ENCODE results near the gene HDAC8. TPM values are rescaled to one million over a fixed set of nuclear protein-coding genes. Genes with fewer than 3 reads are reported as not detected.

The HDAC8 gene
- total and polyA plus RNA-seq, 9 of the 15 experiments (the other 6 are each of a cell fraction or from before 2014, with no cell fraction given) = 18.9 to 53.8 (median 28.7) TPM

- TF ChIP-seq ETS2 (tag; IDR thresholded peaks at IDR 0.05; ENCODE audit: borderline replicate concordance, poor library complexity, severe bottlenecking) (no peak), TEAD1 (CRISPR knock-in tag; IDR thresholded peaks at IDR 0.05) (no peak), IFI16 (CRISPR knock-in tag; IDR thresholded peaks at IDR 0.05) (no peak), SMARCC2 (IDR thresholded peaks at IDR 0.05; ENCODE audit: low read depth) (no peak), RFX1 (IDR thresholded peaks at IDR 0.05) (peak; percentile 30; the same call in 1 of the 2 replicates), TCF7L2 (IDR thresholded peaks at IDR 0.05; ENCODE audit: low read depth, low read length) (no peak), RERE (CRISPR knock-in tag; IDR thresholded peaks at IDR 0.05; ENCODE audit: borderline replicate concordance) (no peak), HDAC2 (IDR thresholded peaks at IDR 0.05) (peak; percentile 11; the same call in 1 of the 2 replicates), CBFA2T2 (conservative IDR thresholded peaks at IDR 0.05) (peak; percentile 55; the same call in 1 of the 2 replicates), ZNF282 (CRISPR knock-in tag; IDR thresholded peaks at IDR 0.05) (no peak), THAP7 (CRISPR knock-in tag; IDR thresholded peaks at IDR 0.05) (no peak), HDGF (IDR thresholded peaks at IDR 0.05) (no peak), BRF2 (IDR thresholded peaks at IDR 0.05; ENCODE audit: borderline replicate concordance, insufficient read depth, insufficient read length) (no peak), MYNN (IDR thresholded peaks at IDR 0.05) (0 out of 2 replicates have a peak, but pooled peaks have one; percentile 22), MYNN (CRISPR knock-in tag; IDR thresholded peaks at IDR 0.05) (no peak), TBL1XR1 (IDR thresholded peaks at IDR 0.05; ENCODE audit: low read length in 2 of 2) (no peak), RFX7 (CRISPR knock-in tag; IDR thresholded peaks at IDR 0.05) (no peak), TRIM24 (IDR thresholded peaks at IDR 0.05) (no peak)
- TF ChIP-seq, protein P1, sequence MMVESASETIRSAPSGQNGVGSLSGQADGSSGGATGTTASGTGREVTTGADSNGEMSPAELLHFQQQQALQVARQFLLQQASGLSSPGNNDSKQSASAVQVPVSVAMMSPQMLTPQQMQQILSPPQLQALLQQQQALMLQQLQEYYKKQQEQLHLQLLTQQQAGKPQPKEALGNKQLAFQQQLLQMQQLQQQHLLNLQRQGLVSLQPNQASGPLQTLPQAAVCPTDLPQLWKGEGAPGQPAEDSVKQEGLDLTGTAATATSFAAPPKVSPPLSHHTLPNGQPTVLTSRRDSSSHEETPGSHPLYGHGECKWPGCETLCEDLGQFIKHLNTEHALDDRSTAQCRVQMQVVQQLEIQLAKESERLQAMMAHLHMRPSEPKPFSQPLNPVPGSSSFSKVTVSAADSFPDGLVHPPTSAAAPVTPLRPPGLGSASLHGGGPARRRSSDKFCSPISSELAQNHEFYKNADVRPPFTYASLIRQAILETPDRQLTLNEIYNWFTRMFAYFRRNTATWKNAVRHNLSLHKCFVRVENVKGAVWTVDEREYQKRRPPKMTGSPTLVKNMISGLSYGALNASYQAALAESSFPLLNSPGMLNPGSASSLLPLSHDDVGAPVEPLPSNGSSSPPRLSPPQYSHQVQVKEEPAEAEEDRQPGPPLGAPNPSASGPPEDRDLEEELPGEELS (CRISPR knock-in tag; IDR thresholded peaks at IDR 0.05; ENCODE audit: borderline replicate concordance) = no peak
Observed at GRCh38 chrX:72470532-72471223, 102.0 kb downstream of the HDAC8 start (continued).
